ENCODE measurements around the gene RAB31.

The RAB31 gene

GRCh38 chr18:9738266-9738969, 30.3 kb downstream of the RAB31 start:
- DNase-seq (ENCODE audit: low spot score), result no peak

- no peak for DNase-seq (ENCODE audit: low spot score)
Observed at GRCh38 chr18:9739516-9739915, 31.4 kb downstream of the RAB31 start.

GRCh38 chr18:9740071-9740470, 32.0 kb downstream of the RAB31 start:
- no peak for DNase-seq (ENCODE audit: low spot score)

GRCh38 chr18:9741406-9741792, 33.3 kb downstream of the RAB31 start:
- no peak for DNase-seq (ENCODE audit: low spot score)

- DNase-seq (ENCODE audit: low spot score), result peak; percentile 45
Observed at GRCh38 chr18:9741793-9742523, 33.9 kb downstream of the RAB31 start.

- peak; percentile 21 for DNase-seq (ENCODE audit: low spot score)
Observed at GRCh38 chr18:9742524-9743131, 34.5 kb downstream of the RAB31 start.

GRCh38 chr18:9743200-9744016, 35.3 kb downstream of the RAB31 start:
- peak; percentile 90 for DNase-seq (ENCODE audit: low spot score)

GRCh38 chr18:9746958-9747357, 38.9 kb downstream of the RAB31 start:
- no peak for DNase-seq (ENCODE audit: low spot score)

- no peak for DNase-seq (ENCODE audit: low spot score)
Observed at GRCh38 chr18:9749611-9750010, 41.5 kb downstream of the RAB31 start.

- no peak for DNase-seq (ENCODE audit: low spot score)
Observed at GRCh38 chr18:9750112-9750511, 42.0 kb downstream of the RAB31 start.

- DNase-seq (ENCODE audit: low spot score), result no peak
Observed at GRCh38 chr18:9750606-9751304, 42.7 kb downstream of the RAB31 start.

- no peak for DNase-seq (ENCODE audit: low spot score)
Observed at GRCh38 chr18:9751371-9752031, 43.4 kb downstream of the RAB31 start.

- DNase-seq (ENCODE audit: low spot score), result no peak
Observed at GRCh38 chr18:9753846-9754245, 45.7 kb downstream of the RAB31 start.

GRCh38 chr18:9755110-9755509, 47.0 kb downstream of the RAB31 start:
- no peak for DNase-seq (ENCODE audit: low spot score)

GRCh38 chr18:9755615-9756014, 47.5 kb downstream of the RAB31 start:
- no peak for DNase-seq (ENCODE audit: low spot score)

- no peak for DNase-seq (ENCODE audit: low spot score)
Observed at GRCh38 chr18:9756271-9756932, 48.3 kb downstream of the RAB31 start.

GRCh38 chr18:9756933-9757470, 48.9 kb downstream of the RAB31 start:
- no peak for DNase-seq (ENCODE audit: low spot score)

GRCh38 chr18:9757827-9758621, 49.9 kb downstream of the RAB31 start:
- DNase-seq (ENCODE audit: low spot score), result peak; percentile 28

- DNase-seq (ENCODE audit: low spot score), result no peak
Observed at GRCh38 chr18:9758624-9759075, 50.5 kb downstream of the RAB31 start.

Data from GM03348 (cell line).